Left lung (tissue), 10 donors: ENCODE data around the gene APOC4. TPM values are rescaled to one million over a fixed set of nuclear protein-coding genes. Genes with fewer than 3 reads are reported as not detected.
"Not testable (repeated sequence)": the region's sequence is repeated elsewhere in the genome, so short reads cannot be mapped to it uniquely, and the experiment has no call there.

Experiments used
- ATAC-seq: fragments of 200-7000 bp; cut with Tn5 transposase; one replicate; pipeline ENCODE4 v1.9.1; 2020; ENCODE audit warnings: moderate library complexity
- DNase-seq, 4 donors: peaks; one replicate each; pipeline ENCODE4 v3.0.0-alpha.2; 2013 to 2020
- H3K27ac ChIP-seq, 2 donors: fragments of 200-600 bp; sonication (generic) in 1 of 2; one replicate each; pipeline versions ENCODE4 v1.5.0 to v1.8.0; 2020 to 2021
- H3K27me3 ChIP-seq, 2 donors: fragments of 200-600 bp; sonication (generic) in 1 of 2; one replicate each; pipeline versions ENCODE4 v1.5.0 to v1.8.0; 2020 to 2021
- H3K36me3 ChIP-seq, 2 donors: fragments of 200-600 bp; sonication (generic) in 1 of 2; one replicate each; pipeline versions ENCODE4 v1.5.0 to v1.8.0; 2020 to 2021
- H3K4me1 ChIP-seq, 2 donors: fragments of 200-600 bp; one replicate each; pipeline ENCODE4 v1.8.0; 2021
- H3K4me3 ChIP-seq, 2 donors: fragments of 200-600 bp; sonication (generic) in 1 of 2; one replicate each; pipeline versions ENCODE4 v1.5.0 to v1.8.0; 2020 to 2021; ENCODE audit warnings: mild to moderate bottlenecking in 1 of 2
- H3K9me3 ChIP-seq, 2 donors: fragments of 200-600 bp; sonication (generic) in 1 of 2; one replicate each; pipeline versions ENCODE4 v1.5.0 to v1.8.0; 2020 to 2021
- intact Hi-C, 2 donors: fragments of 100-400 bp; cut with DNase I; formaldehyde crosslinking; loops; one replicate each; pipeline versions ENCODE4 v1.11.2 to v1.14.2; 2022
- polyA plus RNA-seq, 6 donors: library from polyadenylated mRNA; unstranded; fragments of 120-200 nt; gene quantifications; one replicate each; pipeline ENCODE4 v1.2.1, GENCODE V29; 2013; ENCODE audit not compliant: insufficient read length in 6 of 6
- total RNA-seq, 2 donors: library from RNA; stranded (reverse); fragmentation: NEBNext Ultra II Directional; extraction: Animal tissue kit (Norgen Biotek cat#: 25700); gene quantifications; one replicate each; pipeline ENCODE4 v1.2.1, GENCODE V29; 2021
- TF ChIP-seq, protein P1 (sequence below), 2 donors: fragments of 200-600 bp; sonication (generic) in 1 of 2; IDR thresholded peaks; one replicate each; pipeline versions ENCODE4 v1.5.0 to v1.8.0; 2021; ENCODE audit warnings: antibody characterized with exemption in 2 of 2
- donor health status: DM: no; HTN: yes; CAD: no.
- donor health status: DM: no; HTN: no; CAD: no.

Gene APOC4
- total and polyA plus RNA-seq, 8 donors: not detected

- ATAC-seq: no peak
- no peaks in the 10 kb centered on the region for H3K9me3 ChIP-seq
- H3K4me3 ChIP-seq: no peak overlapping the region
- no peak for DNase-seq
- no peaks in the 10 kb centered on the region for H3K27me3 ChIP-seq
- no peak overlapping the region for H3K27ac ChIP-seq
- TF ChIP-seq, protein P1, sequence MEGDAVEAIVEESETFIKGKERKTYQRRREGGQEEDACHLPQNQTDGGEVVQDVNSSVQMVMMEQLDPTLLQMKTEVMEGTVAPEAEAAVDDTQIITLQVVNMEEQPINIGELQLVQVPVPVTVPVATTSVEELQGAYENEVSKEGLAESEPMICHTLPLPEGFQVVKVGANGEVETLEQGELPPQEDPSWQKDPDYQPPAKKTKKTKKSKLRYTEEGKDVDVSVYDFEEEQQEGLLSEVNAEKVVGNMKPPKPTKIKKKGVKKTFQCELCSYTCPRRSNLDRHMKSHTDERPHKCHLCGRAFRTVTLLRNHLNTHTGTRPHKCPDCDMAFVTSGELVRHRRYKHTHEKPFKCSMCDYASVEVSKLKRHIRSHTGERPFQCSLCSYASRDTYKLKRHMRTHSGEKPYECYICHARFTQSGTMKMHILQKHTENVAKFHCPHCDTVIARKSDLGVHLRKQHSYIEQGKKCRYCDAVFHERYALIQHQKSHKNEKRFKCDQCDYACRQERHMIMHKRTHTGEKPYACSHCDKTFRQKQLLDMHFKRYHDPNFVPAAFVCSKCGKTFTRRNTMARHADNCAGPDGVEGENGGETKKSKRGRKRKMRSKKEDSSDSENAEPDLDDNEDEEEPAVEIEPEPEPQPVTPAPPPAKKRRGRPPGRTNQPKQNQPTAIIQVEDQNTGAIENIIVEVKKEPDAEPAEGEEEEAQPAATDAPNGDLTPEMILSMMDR (IDR thresholded peaks at IDR 0.05): no peak
- no peaks in the 10 kb centered on the region for H3K4me1 ChIP-seq
- peaks cover 0 to 73% of the 10 kb centered on the region in 2 donors for H3K36me3 ChIP-seq
- intact Hi-C loops: no loop called here
Measured at GRCh38 chr19:44969437-44969836, 27.4 kb downstream of the APOC4 start.

GRCh38 chr19:44971451-44971850 lies 29.4 kb downstream of the APOC4 start:
- intact Hi-C loops, H3K27ac ChIP-seq, ATAC-seq, H3K9me3 ChIP-seq, H3K27me3 ChIP-seq, DNase-seq, H3K4me3 ChIP-seq, H3K4me1 ChIP-seq: not testable (repeated sequence)
- peaks cover 4 to 73% of the 10 kb centered on the region in 2 donors for H3K36me3 ChIP-seq

DNA sequence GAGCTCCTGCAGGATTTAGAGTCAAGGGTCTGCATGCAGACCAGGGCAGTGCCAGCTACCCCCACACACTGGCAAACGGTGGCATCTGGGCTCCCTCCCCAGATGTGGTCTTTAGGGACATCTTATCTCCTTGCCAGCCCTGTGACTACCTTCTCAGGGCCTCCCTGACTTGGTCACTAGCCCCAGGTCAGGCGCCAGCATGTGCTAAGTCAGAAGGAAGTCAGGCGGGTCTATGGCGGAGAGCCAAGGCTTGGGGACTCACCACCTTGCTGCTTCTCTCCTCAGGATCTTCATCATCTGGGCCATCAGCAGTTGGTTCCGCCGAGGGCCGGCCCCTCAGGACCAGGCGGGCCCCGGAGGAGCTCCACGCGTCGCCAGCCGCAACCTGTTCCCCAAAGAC lies 30.8 kb downstream of the APOC4 start:
- no peak for ATAC-seq
- no peaks in the 10 kb centered on the region for H3K27me3 ChIP-seq
- H3K9me3 ChIP-seq: no peaks in the 10 kb centered on the region
- H3K4me1 ChIP-seq: no peaks in the 10 kb centered on the region
- TF ChIP-seq, protein P1 (IDR thresholded peaks at IDR 0.05): no peak
- no peak for DNase-seq
- intact Hi-C loops: no loop called here
- peaks cover 4 to 73% of the 10 kb centered on the region in 2 donors for H3K36me3 ChIP-seq
- no peak overlapping the region for H3K27ac ChIP-seq
- no peak overlapping the region for H3K4me3 ChIP-seq

DNA sequence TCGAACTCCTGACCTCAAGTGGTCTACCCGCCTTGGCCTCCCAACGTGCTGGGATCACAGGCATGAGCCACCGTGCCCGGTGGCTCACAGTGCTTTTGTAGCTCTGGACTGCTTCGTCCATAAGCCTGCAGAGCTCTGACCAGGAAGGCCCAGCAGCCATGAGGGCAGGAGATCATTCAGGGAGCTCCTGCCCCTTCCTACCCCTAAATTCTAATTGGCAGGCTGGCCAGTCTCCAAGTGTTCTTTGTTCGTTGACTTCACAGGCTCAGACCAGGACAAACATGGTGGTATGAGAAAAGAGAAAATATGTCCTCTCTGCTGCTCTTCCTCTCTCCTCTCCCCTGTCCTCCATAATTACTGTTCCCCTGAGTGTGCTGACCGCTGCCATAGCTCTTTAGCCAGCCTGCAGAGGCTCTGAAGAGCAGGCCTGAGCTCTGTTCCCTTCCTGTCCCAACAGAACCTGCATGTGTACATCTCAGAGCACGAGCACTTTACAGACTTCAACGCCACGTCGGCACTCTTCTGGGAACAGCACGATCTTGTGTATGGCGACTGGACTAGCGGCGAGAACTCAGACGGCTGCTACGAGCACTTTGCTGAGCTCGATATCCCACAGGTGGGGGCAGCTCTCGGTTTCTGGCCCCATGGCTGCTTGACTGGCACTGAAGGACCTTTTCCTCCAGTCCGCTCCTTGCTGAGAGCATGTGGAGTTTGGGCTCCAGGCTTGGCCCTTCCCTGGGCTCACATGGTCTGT lies 32.1 kb downstream of the APOC4 start:
- no peak for ATAC-seq
- no peak overlapping the region for H3K27ac ChIP-seq
- intact Hi-C loops: no loop called here
- H3K9me3 ChIP-seq: no peaks in the 10 kb centered on the region
- no peaks in the 10 kb centered on the region for H3K27me3 ChIP-seq
- peaks cover 4 to 74% of the 10 kb centered on the region in 2 donors for H3K36me3 ChIP-seq
- TF ChIP-seq, protein P1 (IDR thresholded peaks at IDR 0.05): no peak
- H3K4me1 ChIP-seq: no peaks in the 10 kb centered on the region
- H3K4me3 ChIP-seq: no peak overlapping the region
- DNase-seq: no peak

DNA sequence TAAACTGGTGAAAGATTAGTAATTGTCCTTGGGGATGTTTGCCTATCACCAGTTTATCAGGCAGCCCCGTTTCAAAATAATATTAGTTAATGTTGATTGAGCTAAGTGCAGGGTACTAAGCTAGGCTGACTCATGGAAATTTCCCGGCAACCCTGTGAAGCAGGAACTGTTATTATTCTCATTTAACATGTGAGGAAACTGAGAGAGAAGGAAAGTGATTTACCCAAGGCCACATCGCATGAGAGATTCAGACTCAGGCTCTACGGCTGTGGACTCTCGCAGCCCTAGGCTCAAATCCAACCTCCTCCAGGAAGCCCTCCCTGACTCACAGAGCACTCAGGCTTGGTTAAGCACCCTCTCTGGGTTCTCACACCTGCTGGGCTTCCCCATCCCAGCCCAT lies 32.8 kb downstream of the APOC4 start:
- TF ChIP-seq, protein P1 (IDR thresholded peaks at IDR 0.05): no peak
- DNase-seq: no peak
- Histone ChIP-seq H3K4me3 (no peak overlapping the region), H3K27me3 (no peaks in the 10 kb centered on the region), H3K27ac (no peak overlapping the region), H3K4me1 (no peaks in the 10 kb centered on the region), H3K9me3 (no peaks in the 10 kb centered on the region), H3K36me3 (peaks cover 4 to 77% of the 10 kb centered on the region in 2 donors)
- intact Hi-C loops: no loop called here
- ATAC-seq: no peak

DNA sequence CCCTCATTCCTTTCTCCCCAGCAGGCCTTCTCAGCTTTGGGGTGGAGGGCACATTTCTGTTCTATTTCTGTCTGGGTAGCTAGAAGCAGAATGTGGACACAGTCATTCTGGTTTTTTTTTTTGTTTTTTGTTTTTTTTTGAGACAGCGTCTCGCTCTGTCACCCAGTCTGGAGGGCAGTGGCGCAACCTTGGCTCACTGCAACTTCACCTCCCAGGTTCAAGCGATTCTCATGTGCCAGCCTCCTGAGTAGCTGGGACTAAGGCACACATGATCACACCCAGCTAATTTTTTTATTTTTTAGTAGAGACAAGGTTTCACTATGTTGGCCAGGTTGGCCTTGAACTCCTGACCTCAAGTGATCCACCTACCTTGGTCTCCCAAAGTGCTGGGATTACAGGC lies 33.4 kb downstream of the APOC4 start:
- ATAC-seq (no peak), DNase-seq (no peak)
- Histone ChIP-seq H3K9me3 (no peaks in the 10 kb centered on the region), H3K4me1 (no peaks in the 10 kb centered on the region), H3K27me3 (no peaks in the 10 kb centered on the region), H3K4me3 (no peak overlapping the region), H3K27ac (no peak overlapping the region), H3K36me3 (peaks cover 4 to 79% of the 10 kb centered on the region in 2 donors)
- TF ChIP-seq, protein P1 (IDR thresholded peaks at IDR 0.05): no peak
- intact Hi-C loops: no loop called here
